HG02678 (cell line): ENCODE results near the gene ABO.
"Not testable (repeated sequence)": the region's sequence is repeated elsewhere in the genome, so short reads cannot be mapped to it uniquely, and the experiment has no call there.

Source experiments
- ATAC-seq: cut with Tn5 transposase; IDR thresholded peaks from one replicate; pipeline ENCODE4 v1.9.1; 2021; ENCODE audit warnings: mild to moderate bottlenecking, moderate library complexity; ENCODE audit not compliant: unreplicated experiment

Gene ABO

DNA sequence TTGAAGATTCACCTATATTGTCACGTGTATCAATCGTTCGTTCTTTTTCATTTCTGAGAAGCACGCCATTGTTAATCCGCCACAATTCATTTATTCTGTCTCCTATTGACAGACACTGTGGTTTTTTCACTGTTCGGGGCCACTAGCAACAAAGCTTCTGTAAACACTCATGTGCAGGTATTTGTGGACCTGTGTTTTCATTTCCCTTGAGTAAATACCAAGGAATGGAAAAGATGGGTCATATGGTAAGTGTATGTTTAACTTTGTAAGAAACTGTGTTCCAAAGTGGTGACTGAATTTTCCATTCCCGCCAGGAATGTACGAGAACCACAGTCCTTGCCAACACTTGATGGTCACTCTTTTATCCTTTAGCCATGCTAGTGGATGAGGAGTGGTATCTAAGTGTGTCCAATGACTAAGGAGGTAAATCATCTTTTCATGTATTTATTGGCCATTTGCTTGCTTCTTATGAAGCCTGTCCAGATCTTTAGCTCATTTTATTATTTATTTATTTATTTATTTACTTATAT lies 10.7 kb downstream of the ABO start:
- ATAC-seq: no peak

DNA sequence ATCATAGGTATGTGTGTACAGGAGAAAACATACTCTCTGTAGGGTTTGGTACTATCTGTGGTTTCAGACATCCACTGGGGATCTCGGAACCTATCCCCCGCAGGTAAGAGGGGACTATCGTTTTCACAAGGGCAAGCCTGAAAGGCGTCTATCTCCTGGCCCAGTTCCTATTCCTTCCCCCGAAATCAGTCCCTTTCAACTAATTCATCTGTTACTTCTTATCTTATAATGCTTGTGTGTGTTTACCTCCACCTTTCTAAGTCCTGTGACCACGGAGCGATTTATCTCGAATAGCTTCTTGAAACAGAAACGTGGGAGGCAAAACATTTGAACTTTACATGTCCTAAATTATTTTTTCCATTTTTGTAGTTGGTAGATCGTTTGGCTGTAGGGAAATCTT lies 11.4 kb downstream of the ABO start:
- ATAC-seq: no peak

DNA sequence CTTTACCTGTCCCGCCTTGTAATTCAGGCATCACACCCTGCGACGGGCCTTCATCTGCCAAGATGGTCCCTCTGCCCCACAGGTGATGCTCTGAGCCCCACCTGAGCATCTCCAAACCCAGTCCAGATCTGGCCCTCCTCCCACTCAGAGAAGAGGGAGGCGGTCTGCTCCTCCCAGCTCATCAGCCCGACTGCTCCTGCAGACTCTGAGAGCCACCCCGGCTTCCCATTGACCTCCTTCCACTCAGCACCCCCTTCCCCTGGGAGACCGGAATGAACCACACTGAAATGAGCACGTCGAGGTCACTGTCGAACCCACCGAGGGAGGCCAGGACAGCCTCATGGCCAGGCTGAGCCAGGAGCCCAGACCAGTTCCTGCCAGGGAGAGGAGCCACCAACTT lies 12.8 kb downstream of the ABO start:
- no peak for ATAC-seq

DNA sequence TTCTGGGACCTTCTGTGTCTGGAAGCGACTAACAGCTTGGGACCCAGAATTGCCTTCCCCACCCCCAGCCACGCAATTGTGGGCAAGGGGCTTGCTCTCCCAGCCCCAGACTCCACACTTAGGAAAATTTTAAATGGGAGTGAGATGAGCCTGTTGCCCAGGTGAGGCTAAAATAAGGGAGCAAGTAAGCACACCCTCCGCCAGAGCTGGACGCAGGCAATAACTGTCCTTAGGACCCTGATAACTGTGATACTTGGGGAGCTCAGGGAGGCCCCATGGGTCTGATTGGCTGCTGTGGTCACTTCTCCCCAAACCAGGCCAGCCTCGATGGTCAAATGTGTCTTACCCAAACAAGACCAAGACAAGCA lies 13.3 kb downstream of the ABO start:
- ATAC-seq: no peak

DNA sequence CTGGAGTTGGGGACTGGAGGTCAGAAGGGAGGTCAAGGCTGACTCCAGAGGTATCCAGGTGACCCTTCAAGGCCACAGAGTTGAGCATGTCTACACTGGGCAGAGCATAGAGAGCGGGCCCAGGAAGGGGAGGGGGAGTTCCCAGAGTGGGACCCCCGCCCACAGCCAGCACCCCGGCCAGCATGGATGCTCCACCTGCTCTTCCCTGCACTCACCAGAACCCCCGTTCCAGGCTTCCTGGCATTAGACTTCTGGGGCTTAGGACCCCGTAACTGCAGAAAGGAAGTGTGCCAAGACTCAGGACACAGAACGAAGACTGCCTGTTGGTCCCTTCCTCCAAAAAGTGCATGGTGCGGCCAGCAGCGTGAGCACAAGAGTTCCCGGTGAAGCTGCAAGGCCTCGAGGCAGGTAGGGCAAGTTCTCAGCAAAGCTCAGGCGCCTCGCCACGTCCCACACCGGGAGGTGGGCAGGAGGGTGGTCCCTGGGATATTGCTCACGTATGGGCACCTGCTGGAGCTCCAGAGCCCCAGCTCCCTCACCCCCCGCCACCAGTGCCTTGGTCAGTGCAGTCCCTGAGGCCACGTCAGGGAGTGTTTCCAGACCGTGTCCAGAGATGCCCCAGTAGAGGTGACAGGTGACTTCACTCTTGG lies 13.8 kb downstream of the ABO start:
- no peak for ATAC-seq

DNA sequence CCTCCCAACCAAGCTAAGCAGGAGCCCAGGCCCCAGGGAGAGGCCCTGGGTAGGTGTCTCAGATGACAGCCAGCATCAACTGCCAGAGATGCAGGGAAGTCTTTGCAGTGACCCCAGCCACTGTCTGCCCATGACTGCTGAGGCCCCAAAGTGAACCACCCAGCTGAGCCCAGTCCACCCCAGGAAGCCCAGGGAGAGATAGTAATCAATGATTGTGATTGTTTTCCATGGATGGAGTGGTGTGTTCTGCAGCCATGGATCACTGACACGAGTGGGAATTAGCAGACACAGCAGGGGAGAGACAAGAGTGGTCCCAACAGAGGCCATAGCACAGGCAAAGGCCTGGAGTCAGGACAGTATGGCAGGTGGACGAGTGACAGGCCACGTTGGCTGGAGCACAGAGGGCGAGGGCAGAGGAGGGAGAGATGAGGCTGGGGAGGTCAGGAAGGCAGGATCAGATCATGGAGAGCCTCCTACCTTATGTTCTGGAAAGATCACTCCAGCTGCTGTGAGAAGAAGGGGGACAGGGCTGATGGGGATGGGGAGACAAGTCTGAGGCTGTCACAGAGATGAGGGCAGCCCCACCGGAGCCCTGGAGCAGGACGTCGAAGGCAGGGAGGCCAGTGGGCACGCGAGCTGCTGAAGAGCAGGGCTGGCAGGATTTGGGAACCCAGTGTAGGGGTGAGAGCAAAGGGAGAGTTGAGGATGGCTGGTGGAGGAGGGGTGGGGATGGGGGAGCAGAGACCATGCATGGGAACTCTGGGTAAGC lies 14.5 kb downstream of the ABO start:
- ATAC-seq: no peak

DNA sequence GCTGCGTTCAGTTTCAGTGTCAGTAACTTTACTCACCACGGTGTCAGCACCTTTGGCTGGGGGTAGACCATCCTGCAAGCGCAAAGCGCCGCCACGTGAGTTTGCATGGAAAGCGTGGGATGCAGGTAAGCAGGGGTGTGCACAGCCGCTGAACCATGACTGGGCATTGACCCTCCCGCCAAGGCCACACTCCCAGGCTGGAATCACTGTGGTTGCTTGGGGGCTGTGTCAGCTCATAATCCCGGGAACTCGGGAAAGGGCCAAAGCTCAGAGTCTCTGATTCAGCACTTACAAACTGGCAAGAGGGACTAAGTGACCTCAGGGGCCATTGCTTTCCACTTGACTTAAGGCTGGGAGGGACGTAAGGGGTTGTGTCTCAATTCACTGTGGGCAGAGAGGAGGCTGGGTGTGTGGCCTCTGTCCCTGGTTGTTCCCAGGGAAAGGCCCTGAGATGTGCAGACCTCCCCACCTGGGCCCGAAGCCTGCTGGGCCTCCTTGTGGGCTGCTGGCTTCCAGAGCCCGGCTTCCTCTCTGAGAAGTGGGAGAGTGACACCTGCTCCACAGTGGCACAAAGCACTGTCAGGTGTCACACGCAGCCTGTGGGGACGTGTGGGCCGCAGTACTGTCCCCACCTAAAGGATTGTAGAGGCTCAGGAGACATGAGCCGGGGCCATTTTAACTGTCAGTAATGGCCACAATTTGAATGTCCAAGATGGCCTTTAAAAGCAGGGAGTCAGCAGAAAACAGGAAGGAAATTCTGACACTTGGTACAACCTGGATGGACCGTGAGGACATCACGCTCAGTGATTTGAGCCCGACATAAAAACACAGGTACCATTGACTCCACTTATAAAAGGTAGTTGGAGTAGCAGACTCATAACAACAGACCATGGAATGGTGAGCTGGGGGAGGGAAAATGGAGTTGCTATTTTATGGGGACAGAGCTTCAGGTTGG lies 16.7 kb downstream of the ABO start:
- ATAC-seq: no peak

DNA sequence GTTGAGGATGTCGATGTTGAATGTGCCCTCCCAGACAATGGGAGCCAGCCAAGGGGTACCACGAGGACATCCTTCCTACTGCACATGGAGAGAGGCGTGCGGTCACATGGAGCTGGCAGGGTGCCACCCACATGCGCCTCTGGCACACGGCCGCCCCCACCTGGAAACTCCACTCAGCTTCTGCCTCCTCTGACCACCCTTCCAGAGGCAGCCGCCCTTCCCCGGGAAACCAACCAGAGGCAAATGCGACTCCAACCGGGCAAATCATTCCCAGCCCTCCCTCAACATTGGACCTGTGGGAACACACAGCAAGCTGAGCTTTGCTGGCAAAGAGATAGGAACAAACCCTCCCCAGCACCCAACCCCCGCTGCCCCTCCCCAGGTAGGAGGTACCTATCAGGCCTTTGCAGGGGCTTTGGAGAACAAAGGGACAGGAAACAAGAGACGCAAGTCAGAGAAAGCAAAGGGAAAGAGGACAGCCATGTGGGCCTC lies 17.5 kb downstream of the ABO start:
- no peak for ATAC-seq

DNA sequence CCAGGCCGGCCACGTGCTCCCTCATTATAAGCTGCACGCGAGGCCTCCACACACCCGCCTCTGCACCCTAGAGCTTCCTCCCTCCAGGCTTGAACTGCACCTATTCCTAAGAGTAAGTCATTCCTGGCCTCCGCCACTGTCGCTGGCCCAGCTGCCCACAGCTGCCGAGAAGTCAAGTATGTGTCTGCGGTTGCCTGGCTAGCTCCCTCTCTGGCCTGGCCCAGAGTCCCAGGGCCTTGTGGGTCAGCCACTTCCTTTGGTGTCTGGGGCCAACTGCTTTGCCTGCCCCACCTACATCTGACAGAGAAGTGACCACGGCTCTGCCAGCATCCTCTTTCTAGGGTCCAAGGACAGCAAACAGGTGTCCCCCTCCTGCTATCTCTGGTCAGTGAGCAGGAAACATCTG lies 18.3 kb downstream of the ABO start:
- no peak for ATAC-seq

DNA sequence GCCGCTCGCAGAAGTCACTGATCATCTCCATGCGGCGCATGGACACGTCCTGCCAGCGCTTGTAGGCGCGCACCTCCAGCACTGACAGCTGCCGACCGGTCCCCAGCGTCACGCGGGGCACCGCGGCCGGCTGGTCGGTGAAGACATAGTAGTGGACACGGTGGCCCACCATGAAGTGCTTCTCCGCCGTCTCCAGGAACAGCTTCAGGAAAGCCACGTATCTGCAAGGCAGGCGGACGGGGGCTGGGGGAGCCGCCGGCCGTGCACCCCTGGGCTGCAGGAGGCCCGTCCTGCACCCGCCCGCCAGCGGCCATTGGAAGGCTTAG lies 18.9 kb downstream of the ABO start:
- no peak for ATAC-seq

DNA sequence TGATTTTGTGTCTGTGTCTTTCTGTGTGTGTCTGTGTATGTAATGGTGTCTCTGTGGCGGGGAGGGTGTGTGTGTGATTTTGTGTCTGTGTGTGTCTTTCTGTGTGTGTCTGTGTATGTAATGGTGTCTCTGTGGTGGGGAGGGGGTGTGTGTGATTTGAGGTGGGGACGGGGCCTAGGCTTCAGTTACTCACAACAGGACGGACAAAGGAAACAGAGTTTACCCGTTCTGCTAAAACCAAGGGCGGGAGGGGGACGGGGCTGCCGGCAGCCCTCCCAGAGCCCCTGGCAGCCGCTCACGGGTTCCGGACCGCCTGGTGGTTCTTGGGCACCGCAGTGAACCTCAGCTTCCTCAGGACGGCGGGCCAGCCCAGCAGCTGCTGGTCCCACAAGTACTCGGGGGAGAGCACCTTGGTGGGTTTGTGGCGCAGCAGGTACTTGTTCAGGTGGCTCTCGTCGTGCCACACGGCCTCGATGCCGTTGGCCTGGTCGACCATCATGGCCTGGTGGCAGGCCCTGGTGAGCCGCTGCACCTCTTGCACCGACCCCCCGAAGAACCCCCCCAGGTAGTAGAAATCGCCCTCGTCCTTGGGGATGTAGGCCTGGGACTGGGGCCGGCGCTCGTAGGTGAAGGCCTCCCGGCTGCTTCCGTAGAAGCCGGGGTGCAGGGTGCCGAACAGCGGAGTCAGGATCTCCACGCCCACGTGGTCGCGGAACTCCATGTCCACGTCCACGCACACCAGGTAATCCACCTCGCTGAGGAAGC lies 19.4 kb downstream of the ABO start:
- ATAC-seq: no peak

DNA sequence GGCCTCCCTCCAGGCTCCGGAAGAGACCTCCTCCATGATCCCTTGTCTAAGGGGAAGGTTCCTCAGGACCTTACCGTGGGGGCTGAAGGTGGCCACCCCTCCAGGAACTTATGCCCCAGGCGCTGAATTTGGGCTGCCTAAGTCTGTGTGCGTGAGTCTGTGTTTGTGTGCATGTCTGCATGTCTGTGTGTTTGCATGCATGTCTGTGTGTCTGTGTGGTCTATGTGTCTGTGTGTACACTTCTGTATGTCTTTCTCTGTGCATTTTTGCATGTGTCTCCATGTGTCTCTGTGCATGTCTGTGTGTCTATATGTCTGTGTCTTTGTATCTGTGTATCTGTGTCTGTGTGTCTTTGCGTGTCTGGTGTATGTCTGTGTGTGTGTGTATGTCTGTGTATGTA lies 20.5 kb downstream of the ABO start:
- no peak for ATAC-seq

DNA sequence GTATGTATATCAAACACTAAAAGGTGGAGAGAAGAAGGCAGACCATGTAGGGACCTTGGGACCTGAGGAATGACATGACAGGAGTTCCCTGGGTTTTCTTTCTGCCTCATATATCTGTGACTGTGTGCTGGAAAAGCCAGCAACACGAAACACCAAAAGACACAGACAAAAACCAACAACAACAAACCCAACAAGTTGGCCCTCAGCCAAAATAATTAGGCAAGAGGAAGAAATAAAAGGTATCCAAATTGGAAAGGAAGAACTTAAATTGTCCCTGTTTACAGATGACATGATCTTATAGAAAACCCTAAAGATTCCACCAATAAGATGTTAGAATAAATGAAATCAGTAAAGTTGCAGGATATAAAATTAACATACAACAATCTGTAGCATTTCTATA lies 21.7 kb downstream of the ABO start:
- ATAC-seq: no peak

DNA sequence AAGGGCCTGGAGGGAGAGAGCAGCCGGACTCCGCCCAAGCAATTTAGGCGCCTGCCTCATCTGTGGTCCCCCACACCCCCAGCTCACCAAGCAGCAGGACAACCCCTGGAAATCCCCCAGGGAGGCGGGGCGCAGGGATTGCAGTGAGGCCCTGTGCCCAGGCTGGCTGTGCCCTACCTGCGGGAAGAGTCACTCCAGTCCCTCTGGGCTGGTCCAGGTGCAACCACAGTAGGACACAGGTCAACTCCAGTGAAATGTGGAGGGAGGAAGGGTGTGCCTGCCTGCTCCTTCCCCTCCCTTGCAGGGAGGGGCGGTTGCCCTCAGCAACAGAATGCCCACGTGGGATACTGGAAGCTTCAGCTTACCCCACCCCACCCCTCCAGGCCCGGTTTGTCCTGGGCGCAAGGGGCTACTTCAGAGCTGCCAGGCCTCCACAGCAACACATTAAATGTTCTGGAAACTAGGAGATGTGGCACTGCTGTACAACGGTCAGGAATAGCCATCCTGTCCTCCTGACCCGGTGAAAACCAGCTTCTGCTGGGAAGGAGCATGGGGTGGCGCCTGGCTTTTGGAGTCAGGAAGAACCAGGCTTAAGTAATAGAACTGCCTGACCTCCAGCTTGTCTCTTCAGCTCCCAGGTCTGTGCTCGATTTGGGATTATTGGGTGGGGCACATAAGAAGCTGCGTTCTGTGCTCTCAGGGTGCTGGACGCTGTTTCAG lies 22.5 kb downstream of the ABO start:
- ATAC-seq: no peak

DNA sequence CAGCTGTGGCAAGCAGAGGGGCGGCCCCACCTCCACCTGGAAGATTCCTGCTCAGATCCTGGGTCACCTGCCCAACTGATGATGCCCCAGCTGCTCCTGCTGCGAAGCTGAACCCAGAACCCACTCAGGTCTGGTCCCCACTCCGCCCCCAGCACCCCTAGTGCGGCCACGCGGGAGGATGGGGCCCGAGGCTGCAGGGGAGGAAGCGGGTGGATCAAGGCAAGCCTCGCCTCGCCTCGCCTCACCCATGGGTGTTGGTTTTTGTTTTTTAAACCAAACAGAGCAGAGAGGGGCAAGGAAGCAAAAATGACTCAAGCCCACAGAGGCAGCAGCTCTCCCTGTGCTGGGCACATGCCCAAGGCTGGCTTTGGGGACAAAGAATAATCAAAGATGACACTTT lies 23.2 kb downstream of the ABO start:
- no peak for ATAC-seq

DNA sequence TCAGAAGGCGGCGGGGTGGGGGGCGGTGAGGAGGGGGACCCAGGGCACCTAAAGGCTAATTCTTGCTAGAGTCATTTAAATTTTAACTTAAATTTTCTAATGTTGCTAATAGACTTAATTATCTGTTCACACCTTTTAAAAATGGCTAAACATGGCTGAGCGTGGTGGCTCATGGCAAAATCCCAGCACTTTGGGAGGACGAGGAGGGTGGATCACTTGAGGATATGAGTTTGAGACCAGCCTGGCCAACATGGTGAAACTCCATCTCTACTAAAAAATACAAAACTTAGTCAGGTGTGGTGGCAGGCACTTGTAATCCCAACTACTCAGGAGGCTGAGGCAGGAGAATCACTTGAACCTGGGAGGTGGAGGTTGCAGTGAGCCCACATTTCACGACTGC lies 23.8 kb downstream of the ABO start:
- not testable (repeated sequence) for ATAC-seq

DNA sequence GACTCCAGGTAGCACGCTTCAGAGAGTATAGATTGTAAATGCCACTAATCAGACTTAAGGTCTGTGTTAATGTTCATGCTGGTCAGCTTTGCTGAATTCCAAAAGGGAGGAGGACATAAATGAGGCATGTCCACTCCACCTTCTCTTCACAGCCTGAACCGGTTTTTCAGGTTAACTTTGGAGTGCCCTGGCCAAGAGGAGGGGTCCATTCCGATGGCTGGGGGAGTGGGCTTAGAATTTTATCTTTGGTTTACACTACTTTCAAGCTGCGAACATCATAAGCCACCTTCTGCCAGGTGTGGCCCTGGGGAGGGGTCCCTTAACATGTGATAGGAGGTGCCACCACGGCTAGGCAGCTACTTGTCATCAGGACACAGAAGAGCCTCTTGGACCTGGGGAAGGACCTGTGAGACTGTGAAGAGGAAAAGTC lies 24.2 kb downstream of the ABO start:
- no peak for ATAC-seq

DNA sequence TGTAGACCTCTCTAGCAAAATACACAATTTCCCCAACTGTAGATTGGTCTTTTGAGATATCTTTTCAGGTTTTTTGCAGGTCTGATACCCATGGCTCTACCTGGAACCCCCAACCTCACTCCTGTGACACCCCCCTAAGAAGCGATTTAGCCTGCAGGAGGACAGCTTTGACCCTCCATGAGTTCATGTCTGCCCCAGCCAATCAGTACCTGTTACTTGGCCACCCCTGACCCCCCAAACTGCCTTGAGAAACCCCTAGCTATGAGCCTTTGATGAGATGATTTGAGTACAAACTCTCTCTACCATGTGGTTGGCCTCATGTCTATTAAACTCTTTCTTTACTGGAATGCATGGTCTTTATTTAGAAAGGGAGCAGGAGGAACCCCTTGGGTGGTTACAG lies 25.7 kb downstream of the ABO start:
- ATAC-seq: no peak

DNA sequence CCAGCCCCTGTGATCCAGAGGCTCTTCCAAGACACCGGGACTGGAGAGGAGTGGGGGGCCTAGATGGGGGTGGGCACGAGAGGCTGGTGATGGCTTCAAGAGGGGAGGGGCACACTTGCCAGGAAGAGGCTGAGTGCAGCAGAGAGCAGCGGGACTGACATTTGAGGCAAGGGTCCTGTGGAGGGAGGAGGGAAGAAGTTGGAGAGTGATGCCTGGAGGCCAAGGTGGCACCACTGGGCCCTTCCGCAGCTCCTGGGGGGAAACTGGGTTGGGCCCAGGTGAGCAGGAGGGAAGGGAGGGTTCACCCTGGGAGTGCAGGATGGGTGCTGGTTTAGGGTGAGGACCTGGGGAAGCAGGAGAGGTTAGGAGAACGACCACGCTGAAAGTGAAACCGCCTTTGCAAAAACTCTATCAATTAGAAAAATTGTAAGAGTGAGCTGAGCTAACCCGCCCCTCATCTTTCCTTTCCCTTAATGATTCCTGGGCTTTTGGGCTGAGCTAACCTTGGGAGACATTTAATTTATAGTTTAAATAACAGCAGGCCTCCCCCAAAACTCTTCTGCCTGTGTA lies 26.2 kb downstream of the ABO start:
- no peak for ATAC-seq

DNA sequence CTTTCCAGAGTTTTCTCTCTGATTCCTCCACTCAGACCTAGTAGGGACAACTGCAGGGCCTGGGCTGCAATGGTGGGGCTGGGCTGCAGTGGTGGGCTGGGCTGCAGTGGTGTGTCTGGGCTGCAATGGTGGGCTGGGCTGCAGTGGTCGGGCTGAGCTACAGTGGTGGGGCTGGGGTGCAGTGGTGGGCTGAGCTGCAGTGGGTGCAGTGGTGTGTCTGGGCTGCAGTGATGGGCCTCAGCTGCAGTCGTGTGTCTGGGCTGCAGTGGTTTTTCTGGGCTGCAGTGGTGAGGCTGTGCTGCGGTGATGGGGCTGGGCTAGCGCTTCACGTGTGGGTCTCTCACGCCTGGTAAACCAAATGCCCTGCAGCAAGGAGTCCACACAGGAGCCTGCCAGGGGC lies 27.4 kb downstream of the ABO start:
- ATAC-seq: no peak
